BLaER1 treated with 17β-estradiol and CSF1 and Interleukin-3, amounts not matched to agents 10 nM and 100 nM (cell line): ENCODE results near the gene PPT2.
A peak's percentile ranks its signal among the peaks of the same experiment; 100 is the strongest.

Experiments used
- H3K27ac ChIP-seq, 11 experiments: shearing (Covaris generic); formaldehyde crosslinking; 2 replicates each; pipeline ENCODE4 v1.8.1; 2022
- H3K27me3 ChIP-seq, 11 experiments: shearing (Covaris generic); formaldehyde crosslinking; 2 replicates each; pipeline ENCODE4 v1.8.1; 2022
- H3K36me3 ChIP-seq, 11 experiments: shearing (Covaris generic); formaldehyde crosslinking; 2 replicates each; pipeline ENCODE4 v1.8.1; 2022
- H3K4me1 ChIP-seq, 10 experiments: shearing (Covaris generic); formaldehyde crosslinking; 2 replicates each; pipeline ENCODE4 v1.8.1; 2022
- H3K4me2 ChIP-seq, 11 experiments: shearing (Covaris generic); formaldehyde crosslinking; 2 replicates each; pipeline ENCODE4 v1.8.1; 2022
- H3K4me3 ChIP-seq, 10 experiments: shearing (Covaris generic); formaldehyde crosslinking; 2 replicates each; pipeline ENCODE4 v1.8.1; 2022
- H3K9ac ChIP-seq, 11 experiments: shearing (Covaris generic); formaldehyde crosslinking; 2 replicates each; pipeline ENCODE4 v1.8.1; 2022
- H3K9me3 ChIP-seq, 11 experiments: shearing (Covaris generic); formaldehyde crosslinking; replicated peaks in 1 of 11; 2 replicates each; pipeline ENCODE4 v1.8.1; 2022
- H4K20me1 ChIP-seq, 11 experiments: shearing (Covaris generic); formaldehyde crosslinking; 2 replicates each; pipeline ENCODE4 v1.8.1; 2022
- Cebpa-rat ChIP-seq, 11 experiments: shearing (Covaris generic); IDR thresholded peaks; 2 replicates each; pipeline ENCODE4 v1.8.1; 2022

Gene PPT2

DNA sequence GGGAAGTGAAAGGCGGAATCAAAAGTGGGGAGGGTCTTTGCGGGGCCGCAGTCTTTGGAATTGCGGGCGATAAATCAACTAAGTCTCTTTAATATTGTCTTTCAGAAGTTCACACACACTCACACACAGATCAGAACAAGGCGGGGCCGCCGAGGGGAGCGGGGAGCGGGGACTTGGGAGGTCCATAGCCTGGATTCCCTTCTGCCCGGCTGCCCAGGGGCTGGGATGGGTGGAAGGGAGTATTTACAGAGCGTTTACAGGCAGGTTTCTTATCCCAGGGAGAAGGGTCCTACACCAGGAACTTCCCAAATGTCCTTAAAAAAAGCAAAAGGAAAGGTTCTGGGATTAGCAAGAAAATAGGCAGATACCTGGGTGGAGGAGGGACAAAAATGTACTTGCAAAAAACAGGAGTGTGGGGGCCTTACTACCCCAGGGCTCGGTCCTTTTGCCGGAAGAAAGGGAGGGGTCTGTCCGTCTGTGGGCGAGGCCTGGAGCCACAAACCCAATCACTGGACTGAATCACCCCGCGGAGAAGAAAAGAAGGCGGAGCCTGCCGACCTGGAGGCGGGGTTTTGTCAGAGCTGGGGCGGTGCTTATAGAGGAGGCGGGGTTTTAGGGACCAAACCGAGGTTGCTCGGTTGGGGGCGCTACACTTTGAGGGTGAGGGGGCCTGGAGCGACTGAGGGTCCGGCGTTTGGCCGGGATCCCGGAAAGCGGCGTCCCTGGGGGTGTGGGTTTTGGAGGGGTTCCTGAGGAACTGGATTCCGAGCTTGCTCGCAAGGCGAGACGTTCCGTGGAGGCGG, 5.5 kb upstream of the PPT2 start:
- no peak overlapping the region for H3K9ac ChIP-seq
- H3K4me2 ChIP-seq, result no peak overlapping the region
- H3K27me3 ChIP-seq, result peaks cover 0 to 19% (median 8%) of the 10 kb centered on the region in 11 experiments; a peak in 11 of 22 replicates
- no peaks in the 10 kb centered on the region for H4K20me1 ChIP-seq
- H3K27ac ChIP-seq, result no peak overlapping the region
- no peak overlapping the region for H3K4me3 ChIP-seq
- H3K4me1 ChIP-seq, result peaks cover 0 to 21% (median 16%) of the 10 kb centered on the region in 10 experiments; a peak in 16 of 20 replicates
- no peak for TF ChIP-seq Cebpa-rat (IDR thresholded peaks at IDR 0.05)
- H3K9me3 ChIP-seq, result peaks cover 0 to 9% (median 6%) of the 10 kb centered on the region in 11 experiments; a peak in 8 of 22 replicates
- H3K36me3 ChIP-seq, result no peaks in the 10 kb centered on the region

GRCh38 chr6:32149092-32149755, 4.7 kb upstream of the PPT2 start:
- Histone ChIP-seq H3K4me2 (no peak overlapping the region), H3K4me3 (no peak overlapping the region), H4K20me1 (no peaks in the 10 kb centered on the region), H3K4me1 (peaks cover 0 to 24% (median 16%) of the 10 kb centered on the region in 10 experiments; a peak in 16 of 20 replicates), H3K9me3 (peaks cover 0 to 9% (median 6%) of the 10 kb centered on the region in 11 experiments; a peak in 8 of 22 replicates), H3K27ac (no peak overlapping the region), H3K27me3 (peaks cover 0 to 19% (median 8%) of the 10 kb centered on the region in 11 experiments; a peak in 11 of 22 replicates), H3K9ac (no peak overlapping the region), H3K36me3 (no peaks in the 10 kb centered on the region)
- TF ChIP-seq Cebpa-rat (IDR thresholded peaks at IDR 0.05), result no peak

GRCh38 chr6:32149932-32150870, 3.7 kb upstream of the PPT2 start:
- peaks cover 6 to 30% (median 23%) of the 10 kb centered on the region in 10 experiments for H3K4me1 ChIP-seq
- no peaks in the 10 kb centered on the region for H4K20me1 ChIP-seq
- peaks cover 0 to 19% (median 8%) of the 10 kb centered on the region in 11 experiments; a peak in 11 of 22 replicates for H3K27me3 ChIP-seq
- no peak for TF ChIP-seq Cebpa-rat (IDR thresholded peaks at IDR 0.05)
- no peak overlapping the region for H3K27ac ChIP-seq
- no peak overlapping the region for H3K9ac ChIP-seq
- H3K4me2 ChIP-seq, result no peak overlapping the region
- no peaks in the 10 kb centered on the region for H3K36me3 ChIP-seq
- peaks cover 0 to 9% (median 6%) of the 10 kb centered on the region in 11 experiments; a peak in 8 of 22 replicates for H3K9me3 ChIP-seq
- H3K4me3 ChIP-seq, result no peak overlapping the region

- H3K4me2 ChIP-seq, result peak overlapping the region in 2 of 11 experiments; percentile 15 to 16; a peak in 1 of 22 replicates
- no peak overlapping the region for H3K4me3 ChIP-seq
- H3K36me3 ChIP-seq, result peaks cover 0 to 9% (median 5%) of the 10 kb centered on the region in 11 experiments; a peak in 15 of 22 replicates
- no peak overlapping the region; a peak in 1 of 22 replicates for H3K9ac ChIP-seq
- peaks cover 0 to 19% (median 8%) of the 10 kb centered on the region in 11 experiments; a peak in 11 of 22 replicates for H3K27me3 ChIP-seq
- peaks cover 0 to 9% (median 6%) of the 10 kb centered on the region in 11 experiments; a peak in 8 of 22 replicates for H3K9me3 ChIP-seq
- H4K20me1 ChIP-seq, result no peaks in the 10 kb centered on the region
- H3K27ac ChIP-seq, result no peak overlapping the region
- peaks cover 11 to 39% (median 31%) of the 10 kb centered on the region in 10 experiments for H3K4me1 ChIP-seq
- no peak for TF ChIP-seq Cebpa-rat (IDR thresholded peaks at IDR 0.05)
Measured at GRCh38 chr6:32151181-32151862, 2.6 kb upstream of the PPT2 start.

GRCh38 chr6:32151863-32152768, 1.8 kb upstream of the PPT2 start, which contains the start of gene PRRT1:
Gene PRRT1 (minus strand): TSS chr6:32151939. CDS start chr6:32151827, 112 bp downstream.
- H3K4me1 ChIP-seq, result peaks cover 11 to 39% (median 31%) of the 10 kb centered on the region in 10 experiments
- peak within 1 kb of the TSS in 5 of 11 experiments; percentile 33 to 87 (median 81); a peak in 2 of 22 replicates for H3K9ac ChIP-seq
- TF ChIP-seq Cebpa-rat (IDR thresholded peaks at IDR 0.05), result no peak
- H3K27me3 ChIP-seq, result peaks cover 0 to 19% (median 8%) of the 10 kb centered on the region in 11 experiments; a peak in 11 of 22 replicates
- no peaks in the 10 kb centered on the region for H4K20me1 ChIP-seq
- peak within 1 kb of the TSS; percentile 11 to 99 (median 97); a peak in 20 of 22 replicates for H3K4me2 ChIP-seq
- H3K36me3 ChIP-seq, result peaks cover under 1 to 17% (median 13%) of the 10 kb centered on the region in 11 experiments; a peak in 16 of 22 replicates
- H3K9me3 ChIP-seq, result peaks cover 0 to 9% (median 6%) of the 10 kb centered on the region in 11 experiments; a peak in 8 of 22 replicates
- H3K27ac ChIP-seq, result 0 out of 22 replicates have a peak within 1 kb of the TSS, but pooled peaks of 1 of the 11 experiments have one; percentile 82
- 0 out of 20 replicates have a peak within 1 kb of the TSS, but pooled peaks of 1 of the 10 experiments have one; percentile 33 for H3K4me3 ChIP-seq

DNA sequence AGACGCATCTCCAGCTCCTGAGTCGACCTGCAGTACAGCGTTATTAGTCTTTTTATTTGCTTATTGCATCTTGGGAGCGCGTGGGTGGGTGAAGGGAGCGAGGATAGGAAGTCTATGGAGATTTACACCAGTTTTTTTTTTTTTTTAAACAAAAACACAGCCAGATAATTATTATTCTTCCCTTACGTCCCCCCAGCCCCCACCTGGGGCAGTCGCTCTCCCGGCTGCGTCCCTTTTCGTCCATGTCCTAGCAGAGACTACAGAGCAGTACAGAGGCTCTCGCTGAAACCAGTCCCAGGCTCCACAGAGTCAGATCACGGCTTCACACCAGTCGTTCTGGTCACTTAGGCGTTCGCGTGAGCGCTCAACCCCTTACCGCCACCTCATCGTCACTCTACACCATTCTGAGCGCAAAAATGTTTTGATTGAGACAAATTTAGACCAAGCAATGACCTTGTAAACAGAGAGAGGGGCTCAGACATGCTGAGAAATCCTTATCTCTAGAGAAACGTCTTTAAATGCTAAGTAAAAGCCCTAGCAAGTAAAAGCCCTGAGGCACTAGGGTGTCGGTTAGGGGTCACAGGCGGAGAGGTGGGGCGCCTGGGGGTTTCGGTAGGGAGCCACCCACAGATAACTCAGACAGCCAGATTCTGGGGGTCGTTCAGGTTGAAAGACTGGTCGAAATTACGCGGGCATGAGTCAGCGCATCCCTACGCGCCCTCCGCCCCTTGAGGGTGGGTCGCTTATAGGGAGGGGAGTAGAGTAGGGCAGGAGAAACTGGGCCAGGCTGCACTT, 975 bp upstream of the PPT2 start:
- H3K4me2 ChIP-seq, result peak overlapping the region; percentile 83 to 99 (median 98)
- H3K9ac ChIP-seq, result peak overlapping the region in 6 of 11 experiments; percentile 41 to 87 (median 82); a peak in 11 of 22 replicates
- H3K36me3 ChIP-seq, result peaks cover 9 to 25% (median 21%) of the 10 kb centered on the region in 11 experiments
- TF ChIP-seq Cebpa-rat (IDR thresholded peaks at IDR 0.05), result no peak
- H3K4me3 ChIP-seq, result peak overlapping the region in 8 of 10 experiments; percentile 69 to 85 (median 80); a peak in 10 of 20 replicates
- H4K20me1 ChIP-seq, result no peaks in the 10 kb centered on the region
- peaks cover 0 to 12% (median 8%) of the 10 kb centered on the region in 11 experiments; a peak in 11 of 22 replicates for H3K27me3 ChIP-seq
- peaks cover 11 to 39% (median 31%) of the 10 kb centered on the region in 10 experiments for H3K4me1 ChIP-seq
- peaks cover 0 to 9% (median 6%) of the 10 kb centered on the region in 11 experiments; a peak in 8 of 22 replicates for H3K9me3 ChIP-seq
- peak overlapping the region in 7 of 11 experiments; percentile 16 to 86 (median 75); a peak in 8 of 22 replicates for H3K27ac ChIP-seq
